Nephron (organoid): ENCODE results near the gene TATDN3.

Experiments used
- H3K27ac Mint-ChIP-seq, 3 experiments: 2 replicates each; pipeline ENCODE4 v1.8.0; 2020; ENCODE audit warnings: mixed read lengths in 3 of 3, mild to moderate bottlenecking in 2 of 3, moderate library complexity in 1 of 3
- H3K27me3 Mint-ChIP-seq: 2 replicates; pipeline ENCODE4 v1.8.0; 2021; ENCODE audit warnings: low read depth, mild to moderate bottlenecking, moderate library complexity, mixed read lengths
- H3K36me3 Mint-ChIP-seq: 2 replicates; pipeline ENCODE4 v1.8.0; 2020; ENCODE audit warnings: low read depth, mixed read lengths
- H3K4me1 Mint-ChIP-seq: 2 replicates; pipeline ENCODE4 v1.8.0; 2020; ENCODE audit warnings: mixed read lengths
- H3K4me3 Mint-ChIP-seq, 3 experiments: 2 replicates each; pipeline ENCODE4 v1.8.0; 2020; ENCODE audit warnings: mild to moderate bottlenecking in 3 of 3, mixed read lengths in 3 of 3, moderate library complexity in 2 of 3
- H3K9me3 Mint-ChIP-seq: 2 replicates; pipeline ENCODE4 v1.8.0; 2020; ENCODE audit warnings: mixed read lengths
- CTCF ChIP-seq, 3 experiments: fragments of 200-600 bp; sonication (generic); IDR thresholded peaks; one replicate each; pipeline ENCODE4 v1.5.0; 2021; ENCODE audit warnings: antibody characterized with exemption in 3 of 3; ENCODE audit not compliant: unreplicated experiment in 3 of 3

The TATDN3 gene

GRCh38 chr1:212816567-212817278 is 25.0 kb downstream of the TATDN3 start:
- no peaks in the 10 kb centered on the region for H3K4me1 Mint-ChIP-seq

GRCh38 chr1:212819726-212820125 is 28.0 kb downstream of the TATDN3 start:
- Mint-ChIP-seq H3K4me3 (no peak overlapping the region), H3K36me3 (peaks cover 6% of the 10 kb centered on the region), H3K9me3 (peaks cover 2% of the 10 kb centered on the region), H3K4me1 (no peaks in the 10 kb centered on the region), H3K27me3 (no peaks in the 10 kb centered on the region), H3K27ac (no peak overlapping the region)
- no peak for TF ChIP-seq CTCF (IDR thresholded peaks at IDR 0.05; ENCODE audit: unreplicated experiment in 3 of 3)

More at GRCh38 chr1:212816567-212817278, 25.0 kb downstream of the TATDN3 start:
- Mint-ChIP-seq H3K27ac (no peak overlapping the region), H3K36me3 (peaks cover 6% of the 10 kb centered on the region), H3K4me3 (no peak overlapping the region), H3K27me3 (no peaks in the 10 kb centered on the region), H3K9me3 (no peaks in the 10 kb centered on the region)
- TF ChIP-seq CTCF (IDR thresholded peaks at IDR 0.05; ENCODE audit: unreplicated experiment in 3 of 3), result no peak

GRCh38 chr1:212820969-212821368 is 29.3 kb downstream of the TATDN3 start:
- no peak overlapping the region for H3K4me3 Mint-ChIP-seq
- no peak for TF ChIP-seq CTCF (IDR thresholded peaks at IDR 0.05; ENCODE audit: unreplicated experiment in 3 of 3)

GRCh38 chr1:212822956-212823355 is 31.3 kb downstream of the TATDN3 start:
- H3K9me3 Mint-ChIP-seq, result peaks cover 15% of the 10 kb centered on the region
- H3K4me3 Mint-ChIP-seq, result no peak overlapping the region
- peaks cover 7% of the 10 kb centered on the region for H3K27me3 Mint-ChIP-seq
- no peak for TF ChIP-seq CTCF (IDR thresholded peaks at IDR 0.05; ENCODE audit: unreplicated experiment in 3 of 3)
- no peak overlapping the region for H3K27ac Mint-ChIP-seq
- no peaks in the 10 kb centered on the region for H3K4me1 Mint-ChIP-seq
- H3K36me3 Mint-ChIP-seq, result no peaks in the 10 kb centered on the region

More at GRCh38 chr1:212820969-212821368, 29.3 kb downstream of the TATDN3 start:
- no peak overlapping the region for H3K27ac Mint-ChIP-seq
- H3K4me1 Mint-ChIP-seq, result no peaks in the 10 kb centered on the region
- peaks cover under 1% of the 10 kb centered on the region for H3K27me3 Mint-ChIP-seq
- H3K9me3 Mint-ChIP-seq, result peaks cover 8% of the 10 kb centered on the region
- H3K36me3 Mint-ChIP-seq, result no peaks in the 10 kb centered on the region

GRCh38 chr1:212824201-212824600 is 32.5 kb downstream of the TATDN3 start:
- no peak overlapping the region for H3K4me3 Mint-ChIP-seq
- no peaks in the 10 kb centered on the region for H3K4me1 Mint-ChIP-seq
- peaks cover 8% of the 10 kb centered on the region for H3K27me3 Mint-ChIP-seq
- TF ChIP-seq CTCF (IDR thresholded peaks at IDR 0.05; ENCODE audit: unreplicated experiment in 3 of 3), result no peak
- no peaks in the 10 kb centered on the region for H3K36me3 Mint-ChIP-seq
- H3K27ac Mint-ChIP-seq, result no peak overlapping the region
- H3K9me3 Mint-ChIP-seq, result peaks cover 15% of the 10 kb centered on the region
